ENCODE data around the gene ADAM15.

DNA sequence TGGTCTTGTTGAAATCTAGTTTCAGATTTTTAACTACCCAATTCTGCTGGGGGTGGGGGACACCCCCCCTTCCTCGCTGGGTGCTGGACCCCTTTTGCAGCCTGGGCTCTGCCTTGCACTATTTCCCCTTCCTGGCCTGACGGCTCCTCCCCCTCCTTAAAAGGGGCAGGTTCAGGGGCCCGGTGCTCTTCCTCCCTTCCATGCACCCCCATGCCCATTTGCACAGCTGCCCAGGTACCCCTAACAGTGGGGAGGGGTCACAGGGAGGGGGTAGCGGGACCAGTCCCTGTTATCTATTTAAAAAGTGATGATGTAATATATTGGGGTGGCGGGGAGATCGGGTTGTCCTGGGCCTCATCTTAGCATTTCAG lies 33.2 kb upstream of the ADAM15 start:
- TF ChIP-seq, protein P1, sequence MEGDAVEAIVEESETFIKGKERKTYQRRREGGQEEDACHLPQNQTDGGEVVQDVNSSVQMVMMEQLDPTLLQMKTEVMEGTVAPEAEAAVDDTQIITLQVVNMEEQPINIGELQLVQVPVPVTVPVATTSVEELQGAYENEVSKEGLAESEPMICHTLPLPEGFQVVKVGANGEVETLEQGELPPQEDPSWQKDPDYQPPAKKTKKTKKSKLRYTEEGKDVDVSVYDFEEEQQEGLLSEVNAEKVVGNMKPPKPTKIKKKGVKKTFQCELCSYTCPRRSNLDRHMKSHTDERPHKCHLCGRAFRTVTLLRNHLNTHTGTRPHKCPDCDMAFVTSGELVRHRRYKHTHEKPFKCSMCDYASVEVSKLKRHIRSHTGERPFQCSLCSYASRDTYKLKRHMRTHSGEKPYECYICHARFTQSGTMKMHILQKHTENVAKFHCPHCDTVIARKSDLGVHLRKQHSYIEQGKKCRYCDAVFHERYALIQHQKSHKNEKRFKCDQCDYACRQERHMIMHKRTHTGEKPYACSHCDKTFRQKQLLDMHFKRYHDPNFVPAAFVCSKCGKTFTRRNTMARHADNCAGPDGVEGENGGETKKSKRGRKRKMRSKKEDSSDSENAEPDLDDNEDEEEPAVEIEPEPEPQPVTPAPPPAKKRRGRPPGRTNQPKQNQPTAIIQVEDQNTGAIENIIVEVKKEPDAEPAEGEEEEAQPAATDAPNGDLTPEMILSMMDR (IDR thresholded peaks at IDR 0.05; ENCODE audit: low read depth, low read length), result no peak
- TF ChIP-seq POLR2A (IDR thresholded peaks at IDR 0.05; ENCODE audit: extremely low read depth, insufficient read length), result peak; percentile 15
